GF-D8 (cell line): ENCODE measurements around the gene POLN.

Experiments
- DNase-seq: peaks from one replicate; lab custom pipeline; 2025; lab: John Stamatoyannopoulos, UW

Gene POLN

GRCh38 chr4:2262145-2262943 is 20.4 kb upstream of the POLN start:
- DNase-seq: peak; percentile 98

DNA sequence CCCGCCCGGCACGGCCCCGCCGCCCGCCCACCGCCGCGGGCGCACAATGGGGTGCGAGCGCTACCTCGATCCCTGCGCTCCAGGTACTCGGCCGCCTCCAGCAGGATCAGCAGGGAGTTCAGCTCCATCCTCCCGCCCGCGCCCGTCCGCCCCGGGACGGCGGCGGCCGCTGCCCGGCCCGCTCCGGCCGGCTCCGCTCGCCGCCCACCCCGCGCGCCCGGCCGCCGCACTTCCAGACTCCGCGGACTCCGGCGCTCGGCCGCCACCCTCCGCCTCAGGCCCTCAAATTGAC is 19.9 kb upstream of the POLN start, which contains the start of gene MXD4:
TSS of gene MXD4 (minus strand) at position 257 of the 292 bp plus-strand sequence. CDS start at position 128, 129 bp downstream.
- DNase-seq: no peak

- no peak for DNase-seq
These were observed 19.4 kb upstream of the POLN start for GRCh38 chr4:2261110-2261852.

DNA sequence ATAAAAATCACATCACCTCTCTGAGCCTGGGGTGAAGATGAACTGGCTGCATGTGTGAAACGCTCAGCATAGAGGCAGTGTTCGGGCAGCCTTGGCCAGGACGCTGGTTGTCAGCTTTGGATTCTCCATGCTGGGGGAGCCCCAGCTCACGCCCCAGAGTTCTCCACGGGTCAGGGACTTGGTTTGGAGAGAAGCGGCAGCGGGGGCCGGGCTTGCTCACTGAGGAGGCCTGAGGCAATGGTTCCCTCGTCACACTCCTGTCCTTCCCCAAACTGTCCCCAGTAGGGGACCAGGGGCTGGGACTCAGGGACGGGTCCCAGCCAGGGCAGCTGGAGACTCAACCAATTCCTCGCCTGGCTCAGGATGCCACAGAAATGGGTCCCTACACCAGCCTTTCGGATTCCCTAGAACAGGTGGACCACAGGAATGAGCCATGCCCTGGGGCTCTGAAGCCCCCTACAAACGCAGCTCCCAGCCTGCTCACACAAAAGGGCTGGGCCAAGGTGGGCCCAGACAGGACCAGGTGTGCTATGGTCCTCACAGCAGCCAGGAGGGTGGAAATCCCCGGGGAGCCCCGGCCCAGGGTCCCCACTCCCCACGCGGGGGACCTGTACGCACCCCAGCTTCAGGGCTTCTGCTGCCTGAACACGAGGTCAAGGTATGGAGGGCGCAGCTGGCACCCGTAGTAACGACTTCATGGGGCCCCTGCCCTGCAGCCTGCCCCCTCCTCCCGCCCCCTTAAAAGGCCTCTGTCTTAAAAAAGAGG is 18.6 kb upstream of the POLN start:
- no peak for DNase-seq

GRCh38 chr4:2259541-2260343 is 17.8 kb upstream of the POLN start:
- no peak for DNase-seq

DNA sequence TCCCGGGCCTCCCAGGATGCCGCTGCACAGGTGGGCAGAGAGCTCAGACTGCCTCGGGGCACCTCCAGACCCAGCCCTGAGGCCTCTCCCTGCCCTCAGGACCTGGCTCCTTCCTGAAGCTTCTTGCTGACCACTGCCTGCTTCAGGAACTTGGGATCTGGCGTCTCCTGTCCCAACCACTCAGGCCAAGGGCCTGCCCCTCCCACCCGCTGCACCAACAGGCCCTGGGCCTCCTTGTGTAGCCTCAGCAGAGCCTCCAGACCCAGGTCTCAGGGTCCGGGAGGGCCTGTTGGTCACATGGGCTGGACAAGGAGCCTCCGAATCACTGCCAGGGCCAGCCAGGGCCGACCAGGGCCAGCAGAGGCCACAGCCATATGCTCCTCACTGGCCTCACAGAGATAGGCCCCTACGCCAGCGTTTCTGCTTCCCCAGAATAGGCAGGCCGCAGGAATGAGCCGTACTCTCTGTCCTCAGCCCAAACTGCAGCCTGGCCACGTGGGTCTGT is 17.2 kb upstream of the POLN start:
- no peak for DNase-seq

- DNase-seq: no peak
These were observed 16.4 kb upstream of the POLN start for GRCh38 chr4:2258091-2259035.

GRCh38 chr4:2257361-2258081 is 15.6 kb upstream of the POLN start:
- DNase-seq: no peak

GRCh38 chr4:2256781-2257191 is 14.9 kb upstream of the POLN start:
- DNase-seq: no peak

- no peak for DNase-seq
These were observed 14.3 kb upstream of the POLN start for GRCh38 chr4:2256156-2256731.

GRCh38 chr4:2255501-2256155 is 13.7 kb upstream of the POLN start:
- DNase-seq: no peak

GRCh38 chr4:2254665-2255500 is 13.0 kb upstream of the POLN start:
- no peak for DNase-seq

DNA sequence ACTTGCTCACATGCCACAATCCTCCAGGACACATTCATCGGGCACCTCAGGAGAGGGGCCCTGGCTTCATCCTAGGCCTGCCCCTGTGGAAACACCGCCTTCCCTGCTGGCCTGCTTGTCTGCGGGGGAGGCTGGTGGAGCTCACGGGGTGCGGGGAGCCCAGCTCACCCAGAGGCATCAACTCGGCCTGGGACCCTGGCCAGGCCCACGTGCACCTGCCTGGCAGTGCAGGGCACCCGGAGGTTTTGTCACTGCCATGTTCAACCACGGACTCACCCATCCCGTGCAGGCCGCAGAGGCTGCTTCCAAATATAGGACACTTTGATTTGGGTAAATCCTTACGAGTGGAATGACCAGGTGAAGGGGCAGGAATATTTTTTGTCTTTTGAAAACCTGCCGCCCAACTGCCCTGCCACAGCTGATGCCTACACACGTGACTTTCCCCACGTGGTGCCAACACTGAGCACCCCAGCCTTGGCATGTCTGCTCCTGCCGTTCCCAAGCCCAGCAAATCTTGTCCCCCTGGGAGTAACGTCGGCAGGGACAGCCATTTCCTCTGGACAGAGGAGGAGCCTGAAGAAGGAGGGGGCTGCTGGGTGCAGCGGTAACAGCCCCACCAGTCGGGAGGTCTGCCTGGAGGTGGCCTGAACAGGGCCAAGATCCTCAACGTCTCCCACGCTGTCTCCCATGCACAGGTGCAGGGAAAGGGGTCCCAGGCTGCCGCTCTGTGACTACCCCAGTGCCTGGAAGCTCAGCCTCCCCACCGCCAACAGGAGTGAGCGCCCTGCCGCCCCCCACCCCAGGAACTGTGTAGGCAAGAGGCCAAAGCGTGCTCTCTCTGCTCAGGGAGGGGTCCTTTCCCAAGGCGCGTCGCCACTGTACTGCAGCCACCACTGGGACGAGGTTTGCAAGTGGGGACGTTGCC is 11.5 kb upstream of the POLN start:
- no peak for DNase-seq

- no peak for DNase-seq
These were observed 10.7 kb upstream of the POLN start for GRCh38 chr4:2252530-2253091.

GRCh38 chr4:2251795-2252529 is 10.0 kb upstream of the POLN start:
- DNase-seq: no peak
